Mammary epithelial cell (primary cell): ENCODE results near the gene VPS29.
"Not testable (repeated sequence)": the region's sequence is repeated elsewhere in the genome, so short reads cannot be mapped to it uniquely, and the experiment has no call there.

Source experiments
- EZH2 ChIP-seq: IDR thresholded peaks from 2 replicates; pipeline ENCODE4 v1.6.1; 2012; ENCODE audit warnings: low read length, inconsistent platforms, borderline replicate concordance
- TF ChIP-seq, protein P1 (sequence below), 2 donors: IDR thresholded peaks in 1 of 2; conservative IDR thresholded peaks in 1 of 2; 2 replicates each; pipeline ENCODE4 v1.5.1; 2011 to 2012; ENCODE audit warnings: inconsistent platforms in 2 of 2, low read length in 2 of 2, mild to moderate bottlenecking in 2 of 2, control low read depth in 1 of 2, low read depth in 1 of 2; ENCODE audit not compliant: insufficient read depth in 1 of 2; ENCODE audit errors: extremely low read depth in 1 of 2

DNA sequence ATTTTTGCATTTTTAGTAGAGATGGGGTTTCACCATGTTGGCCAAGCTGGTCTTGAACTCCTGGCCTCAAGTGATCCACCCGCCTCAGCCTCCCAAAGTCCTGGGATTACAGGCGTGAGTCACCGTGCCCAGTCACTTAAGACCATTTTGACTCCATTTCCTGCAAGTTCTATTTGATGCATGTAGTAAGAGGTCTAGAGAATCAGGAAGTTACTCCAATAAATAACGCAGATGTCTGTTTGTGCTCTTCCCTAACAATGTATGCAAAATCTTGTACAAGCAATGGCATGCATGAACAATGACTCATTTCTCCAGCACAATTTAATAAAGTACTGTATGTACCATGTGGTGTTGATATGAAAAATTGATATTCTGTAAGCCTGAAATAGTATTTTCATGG is 43.3 kb upstream of the VPS29 start:
- TF ChIP-seq, protein P1, sequence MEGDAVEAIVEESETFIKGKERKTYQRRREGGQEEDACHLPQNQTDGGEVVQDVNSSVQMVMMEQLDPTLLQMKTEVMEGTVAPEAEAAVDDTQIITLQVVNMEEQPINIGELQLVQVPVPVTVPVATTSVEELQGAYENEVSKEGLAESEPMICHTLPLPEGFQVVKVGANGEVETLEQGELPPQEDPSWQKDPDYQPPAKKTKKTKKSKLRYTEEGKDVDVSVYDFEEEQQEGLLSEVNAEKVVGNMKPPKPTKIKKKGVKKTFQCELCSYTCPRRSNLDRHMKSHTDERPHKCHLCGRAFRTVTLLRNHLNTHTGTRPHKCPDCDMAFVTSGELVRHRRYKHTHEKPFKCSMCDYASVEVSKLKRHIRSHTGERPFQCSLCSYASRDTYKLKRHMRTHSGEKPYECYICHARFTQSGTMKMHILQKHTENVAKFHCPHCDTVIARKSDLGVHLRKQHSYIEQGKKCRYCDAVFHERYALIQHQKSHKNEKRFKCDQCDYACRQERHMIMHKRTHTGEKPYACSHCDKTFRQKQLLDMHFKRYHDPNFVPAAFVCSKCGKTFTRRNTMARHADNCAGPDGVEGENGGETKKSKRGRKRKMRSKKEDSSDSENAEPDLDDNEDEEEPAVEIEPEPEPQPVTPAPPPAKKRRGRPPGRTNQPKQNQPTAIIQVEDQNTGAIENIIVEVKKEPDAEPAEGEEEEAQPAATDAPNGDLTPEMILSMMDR (conservative IDR thresholded peaks at IDR 0.05 in 1 of 2, IDR thresholded peaks at IDR 0.05 in 1 of 2; ENCODE audit: extremely low read depth in 1 of 2, insufficient read depth in 1 of 2, low read depth in 1 of 2, low read length in 2 of 2): not testable (repeated sequence)
- not testable (repeated sequence) for TF ChIP-seq EZH2
